Measurements from ENCODE around the gene IL22RA2.

Gene IL22RA2

GRCh38 chr6:137095651-137096238 lies 77.7 kb downstream of the IL22RA2 start:
- DNase-seq (ENCODE audit: low read depth) = no peak

GRCh38 chr6:137095093-137095492 lies 78.4 kb downstream of the IL22RA2 start:
- no peak for DNase-seq (ENCODE audit: low read depth)

- peak; percentile 26 for DNase-seq (ENCODE audit: low read depth)
These were observed 78.9 kb downstream of the IL22RA2 start for GRCh38 chr6:137094411-137095008.

All from CMK (cell line).